ENCODE measurements around the gene ZNF396. TPM values are rescaled to one million over a fixed set of nuclear protein-coding genes. Genes with fewer than 3 reads are reported as not detected.
A peak's percentile ranks its signal among the peaks of the same experiment; 100 is the strongest.

The ZNF396 gene
- total RNA-seq, 1 donor from 2014 or later, result 2.2 TPM

DNA sequence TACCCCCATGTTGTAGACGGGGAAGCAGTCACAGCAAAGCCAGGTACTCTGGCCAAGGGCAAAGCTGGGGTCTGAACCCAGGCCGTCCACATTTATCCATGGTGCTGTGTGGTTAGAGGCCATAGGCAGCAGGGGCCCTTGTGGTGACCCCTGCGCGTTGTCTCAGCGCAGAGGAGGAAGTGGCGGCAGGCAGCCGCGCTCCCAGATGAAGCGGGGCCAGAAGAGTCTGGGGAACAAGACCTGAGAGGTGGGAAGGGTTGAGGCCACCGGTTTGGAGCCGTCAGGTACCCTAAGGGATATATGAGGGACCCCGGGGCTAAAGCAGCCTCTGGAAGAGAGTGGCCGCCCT lies 770 bp downstream of the ZNF396 start:
- H4K20me1 ChIP-seq (ENCODE audit: low read depth), result no peaks in the 10 kb centered on the region
- DNase-seq (ENCODE audit: low spot score), result peak; percentile 45
- H3K9ac ChIP-seq, result no peak overlapping the region
- H2AFZ ChIP-seq (replicated peaks), result peak overlapping the region; percentile 98
- no peak for TF ChIP-seq EZH2phosphoT487 (IDR thresholded peaks at IDR 0.05)
- TF ChIP-seq CTCF (IDR thresholded peaks at IDR 0.05), result no peak
- TF ChIP-seq EZH2 (IDR thresholded peaks at IDR 0.05), result no peak
- Mint-ChIP-seq H3K36me3 (peaks cover 2% of the 10 kb centered on the region), H3K4me1 (peaks cover 10% of the 10 kb centered on the region), H3K27ac (no peak overlapping the region), H3K27me3 (ENCODE audit: insufficient read depth, low read depth) (peaks cover 7% of the 10 kb centered on the region), H3K4me3 (peak overlapping the region; percentile 91), H3K9me3 (no peaks in the 10 kb centered on the region)
- H3K36me3 ChIP-seq, result no peaks in the 10 kb centered on the region
- no peaks in the 10 kb centered on the region for H3K79me2 ChIP-seq (ENCODE audit: low read depth)
- H3K27me3 ChIP-seq, result peaks cover 33% of the 10 kb centered on the region
- H3K9me3 ChIP-seq (ENCODE audit: low read depth), result no peaks in the 10 kb centered on the region
- peak overlapping the region; percentile 84 for H3K4me3 ChIP-seq
- no peaks in the 10 kb centered on the region for H3K4me1 ChIP-seq
- H3K27ac ChIP-seq, result no peak overlapping the region
- H3K4me2 ChIP-seq, result peak overlapping the region; percentile 86
- peaks cover 8% of the 10 kb centered on the region for H3F3A ChIP-seq (ENCODE audit: low read depth)

GRCh38 chr18:35374708-35375107 lies 2.4 kb downstream of the ZNF396 start:
- Histone ChIP-seq H3K36me3 (no peaks in the 10 kb centered on the region), H3K4me1 (no peaks in the 10 kb centered on the region), H3K27me3 (peaks cover 29% of the 10 kb centered on the region), H3K79me2 (ENCODE audit: low read depth) (no peaks in the 10 kb centered on the region), H3K9ac (no peak overlapping the region), H3K4me3 (no peak overlapping the region), H4K20me1 (ENCODE audit: low read depth) (no peaks in the 10 kb centered on the region), H3K9me3 (ENCODE audit: low read depth) (no peaks in the 10 kb centered on the region), H3F3A (ENCODE audit: low read depth) (peaks cover 8% of the 10 kb centered on the region), H3K27ac (no peak overlapping the region), H2AFZ (replicated peaks) (no peak overlapping the region), H3K4me2 (no peak overlapping the region)
- no peak for DNase-seq (ENCODE audit: low spot score)
- H3K27me3 Mint-ChIP-seq (ENCODE audit: insufficient read depth, low read depth), result peaks cover 7% of the 10 kb centered on the region
- H3K4me1 Mint-ChIP-seq, result peaks cover 10% of the 10 kb centered on the region
- TF ChIP-seq CTCF (IDR thresholded peaks at IDR 0.05) (no peak), EZH2phosphoT487 (IDR thresholded peaks at IDR 0.05) (no peak), EZH2 (IDR thresholded peaks at IDR 0.05) (no peak)
- no peaks in the 10 kb centered on the region for H3K9me3 Mint-ChIP-seq
- no peak overlapping the region for H3K4me3 Mint-ChIP-seq
- H3K27ac Mint-ChIP-seq, result no peak overlapping the region
- peaks cover 2% of the 10 kb centered on the region for H3K36me3 Mint-ChIP-seq

DNA sequence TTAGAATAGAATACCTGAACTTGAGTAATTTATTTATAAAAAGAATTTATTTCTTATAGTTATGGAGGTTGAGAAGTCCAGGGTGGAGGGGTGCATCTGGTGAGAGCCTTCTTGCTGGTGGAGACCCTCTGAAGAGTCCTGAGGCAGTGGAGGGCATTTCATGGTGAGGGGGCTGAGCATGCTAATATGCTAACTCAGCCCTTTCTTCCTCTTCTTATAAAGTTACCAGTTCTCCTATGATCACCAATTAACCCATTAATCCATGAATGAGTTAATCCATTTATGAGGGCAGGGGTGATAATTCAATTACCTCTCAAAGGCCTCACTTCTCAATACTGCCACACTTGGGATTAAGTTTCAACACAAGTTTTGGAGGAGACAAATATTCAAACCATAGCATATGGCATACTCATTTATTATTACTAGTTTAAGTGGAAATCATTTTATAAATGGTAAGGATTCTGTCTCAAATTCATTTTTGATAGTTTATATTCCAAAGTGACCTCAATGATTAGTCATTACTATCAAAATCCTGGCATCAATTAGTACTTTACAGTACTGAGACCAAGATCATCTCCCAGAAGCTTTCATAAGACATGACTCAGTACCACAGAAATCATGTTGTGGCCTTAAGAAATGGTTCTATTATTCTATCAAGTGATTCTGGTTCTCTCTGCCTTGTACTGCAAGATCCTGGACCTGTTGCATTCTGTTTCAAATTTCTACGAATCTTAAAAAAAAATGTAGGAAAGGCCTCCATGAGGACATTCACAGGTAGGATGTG lies 5.5 kb downstream of the ZNF396 start:
- Mint-ChIP-seq H3K36me3 (peaks cover 2% of the 10 kb centered on the region), H3K4me3 (no peak overlapping the region), H3K27ac (no peak overlapping the region), H3K9me3 (no peaks in the 10 kb centered on the region), H3K4me1 (peaks cover 4% of the 10 kb centered on the region), H3K27me3 (ENCODE audit: insufficient read depth, low read depth) (peaks cover 3% of the 10 kb centered on the region)
- Histone ChIP-seq H3K4me3 (no peak overlapping the region), H3F3A (ENCODE audit: low read depth) (peaks cover 5% of the 10 kb centered on the region), H3K36me3 (no peaks in the 10 kb centered on the region), H3K4me1 (no peaks in the 10 kb centered on the region), H3K27ac (no peak overlapping the region), H3K9me3 (ENCODE audit: low read depth) (no peaks in the 10 kb centered on the region), H4K20me1 (ENCODE audit: low read depth) (no peaks in the 10 kb centered on the region), H3K4me2 (no peak overlapping the region), H3K27me3 (peaks cover 4% of the 10 kb centered on the region), H3K9ac (no peak overlapping the region), H2AFZ (replicated peaks) (no peak overlapping the region), H3K79me2 (ENCODE audit: low read depth) (no peaks in the 10 kb centered on the region)
- no peak for DNase-seq (ENCODE audit: low spot score)
- TF ChIP-seq EZH2phosphoT487 (IDR thresholded peaks at IDR 0.05), result no peak
- no peak for TF ChIP-seq EZH2 (IDR thresholded peaks at IDR 0.05)
- TF ChIP-seq CTCF (IDR thresholded peaks at IDR 0.05), result no peak

Measured in neural progenitor cell (in vitro differentiated cells).